T-cell (primary cell): ENCODE results near the gene TFDP2. TPM values are rescaled to one million over a fixed set of nuclear protein-coding genes. Genes with fewer than 3 reads are reported as not detected.
"Not testable (repeated sequence)": the region's sequence is repeated elsewhere in the genome, so short reads cannot be mapped to it uniquely, and the experiment has no call there.

ENCODE experiments used
- ATAC-seq, 4 experiments: fragments of 200-7000 bp in 3 of 4; fragments of 150-1000 bp in 1 of 4; cut with Tn5 transposase; replicated peaks in 1 of 4; 1 replicate in 3 of 4; 2 replicates in 1 of 4; pipeline ENCODE4 v1.10.0; 2021; ENCODE audit warnings: moderate library complexity in 3 of 4, mild to moderate bottlenecking in 2 of 4, moderate number of reproducible peaks in 1 of 4
- CTCF ChIA-PET, 2 donors: fragments of 300-600 bp; sonication (Branson Sonifier 250); formaldehyde crosslinking; loops; one replicate each; lab custom pipeline; 2022; ENCODE audit warnings: antibody characterized with exemption in 2 of 2; lab: Charles Lee
- POLR2A ChIA-PET, 2 donors: fragments of 300-600 bp; sonication (Branson Sonifier 250); formaldehyde crosslinking; loops; one replicate each; lab custom pipeline; 2022; ENCODE audit warnings: antibody characterized with exemption in 2 of 2; lab: Charles Lee
- DNase-seq, 35 experiments: peaks; one replicate each; pipeline versions ENCODE4 v3.0.0 to v3.0.0-alpha.2; 2013 to 2023
- H3K27ac ChIP-seq: one replicate; pipeline ENCODE4 v1.5.1; 2013; ENCODE audit warnings: low read length
- H3K27me3 ChIP-seq, 2 experiments: replicated peaks in 1 of 2; 1 replicate in 1 of 2; 2 replicates in 1 of 2; pipeline versions ENCODE4 v1.6.1 to v1.7.0; 2013; ENCODE audit warnings: low read length in 1 of 2, mixed read lengths in 1 of 2; ENCODE audit not compliant: control insufficient read depth in 2 of 2, insufficient read depth in 2 of 2; ENCODE audit errors: extremely low read depth in 1 of 2
- H3K36me3 ChIP-seq, 2 donors: 1 replicate in 1 of 2; 2 replicates in 1 of 2; pipeline versions ENCODE4 v1.6.1 to v1.7.0; 2013; ENCODE audit warnings: low read length in 1 of 2; ENCODE audit not compliant: control insufficient read depth in 2 of 2, insufficient read depth in 1 of 2; ENCODE audit errors: extremely low read depth in 1 of 2
- H3K4me1 ChIP-seq, 2 experiments: 1 replicate in 1 of 2; 2 replicates in 1 of 2; pipeline versions ENCODE4 v1.6.1 to v1.7.0; 2013; ENCODE audit warnings: low read length in 2 of 2, mixed read lengths in 1 of 2; ENCODE audit not compliant: insufficient read depth in 2 of 2, control insufficient read depth in 1 of 2; ENCODE audit errors: extremely low read depth in 1 of 2
- H3K4me3 ChIP-seq, 2 donors: 1 replicate in 1 of 2; 2 replicates in 1 of 2; pipeline versions ENCODE4 v1.5.1 to v1.7.0; 2013; ENCODE audit warnings: mild to moderate bottlenecking in 2 of 2, low read length in 1 of 2, moderate library complexity in 1 of 2; ENCODE audit not compliant: control insufficient read depth in 1 of 2; ENCODE audit errors: extremely low read depth in 1 of 2
- H3K9me3 ChIP-seq: 2 replicates; pipeline ENCODE4 v1.7.0; 2013
- H3K27ac Mint-ChIP-seq, 2 donors: one replicate each; pipeline ENCODE4 v1.8.0; 2020 to 2021; ENCODE audit warnings: mild to moderate bottlenecking in 2 of 2, mixed read lengths in 2 of 2
- H3K27me3 Mint-ChIP-seq, 2 donors: one replicate each; pipeline ENCODE4 v1.8.0; 2021 to 2022; ENCODE audit warnings: mixed read lengths in 2 of 2
- H3K36me3 Mint-ChIP-seq: one replicate; pipeline ENCODE4 v1.8.0; 2021; ENCODE audit warnings: mixed read lengths
- H3K4me1 Mint-ChIP-seq, 3 donors: one replicate each; pipeline ENCODE4 v1.8.0; 2020 to 2022; ENCODE audit warnings: mixed read lengths in 3 of 3, mild to moderate bottlenecking in 1 of 3
- H3K4me3 Mint-ChIP-seq, 3 donors: one replicate each; pipeline ENCODE4 v1.8.0; 2020 to 2022; ENCODE audit warnings: mild to moderate bottlenecking in 3 of 3, mixed read lengths in 3 of 3, moderate library complexity in 3 of 3
- H3K9me3 Mint-ChIP-seq, 3 donors: one replicate each; pipeline ENCODE4 v1.8.0; 2020 to 2022; ENCODE audit warnings: mixed read lengths in 3 of 3
- WGBS: methylation state at CpG from one replicate; pipeline ENCODE4 v1.1.5; 2013; ENCODE audit warnings: missing lambda C conversion rate; ENCODE audit not compliant: insufficient coverage; 5-methylcytosine and 5-hydroxymethylcytosine counted together
- total RNA-seq, 35 experiments: library from RNA in 6 of 35; stranded (reverse) in 6 of 35; fragments of 120-200 nt in 1 of 35; gene quantifications; one replicate each; pipeline versions ENCODE4 v1.2.1 to v1.2.4 and lab custom pipeline; 2013 to 2026

The TFDP2 gene
- total RNA-seq, 5 donors from 2014 or later (not counting 1 experiment from before 2014, with no cell fraction given): 30.1 to 45.0 (median 35.5) TPM

DNA sequence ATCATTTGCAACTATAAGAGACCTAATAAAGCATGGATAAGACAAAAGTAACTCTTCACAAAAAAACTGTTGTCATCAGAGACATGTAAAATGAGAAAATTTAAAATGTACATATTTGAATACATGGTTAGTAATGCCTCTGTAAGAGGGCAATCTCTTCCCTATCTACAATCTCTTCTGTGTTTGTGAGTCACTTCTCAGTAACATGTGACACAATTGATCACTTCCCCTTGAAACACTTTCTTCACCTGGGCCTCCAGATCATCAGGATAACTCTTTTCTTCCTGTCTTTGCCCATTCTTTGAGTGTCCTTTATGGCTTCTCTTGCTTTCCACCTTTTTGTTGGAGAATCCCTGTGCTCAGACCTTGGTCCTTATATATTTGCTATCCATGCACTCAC, 50.4 kb downstream of the TFDP2 start:
- H3K27ac ChIP-seq: no peak overlapping the region
- H3K9me3 Mint-ChIP-seq: no peaks in the 10 kb centered on the region
- H3K36me3 ChIP-seq: no peaks in the 10 kb centered on the region
- no peak for ATAC-seq
- H3K27ac Mint-ChIP-seq: no peak overlapping the region
- H3K27me3 ChIP-seq: no peaks in the 10 kb centered on the region
- H3K4me3 Mint-ChIP-seq: no peak overlapping the region
- no peaks in the 10 kb centered on the region for H3K27me3 Mint-ChIP-seq
- no peak overlapping the region for H3K4me3 ChIP-seq
- H3K9me3 ChIP-seq: no peaks in the 10 kb centered on the region
- POLR2A ChIA-PET: no interaction called here
- no peak for DNase-seq
- peaks cover 12% of the 10 kb centered on the region for H3K36me3 Mint-ChIP-seq
- H3K4me1 Mint-ChIP-seq: peaks cover 0 to 2% (median 2%) of the 10 kb centered on the region in 3 donors
- peaks cover 0 to 2% of the 10 kb centered on the region in 2 experiments for H3K4me1 ChIP-seq
- CTCF ChIA-PET: no interaction called here

- Mint-ChIP-seq H3K27ac (no peak overlapping the region), H3K4me3 (no peak overlapping the region), H3K4me1 (peaks cover 0 to 2% (median 2%) of the 10 kb centered on the region in 3 donors), H3K9me3 (no peaks in the 10 kb centered on the region), H3K36me3 (peaks cover 16% of the 10 kb centered on the region), H3K27me3 (no peaks in the 10 kb centered on the region)
- ATAC-seq (no peak), DNase-seq (no peak)
- H3K4me3 ChIP-seq: no peak overlapping the region
- WGBS: no CpG with 5 or more reads among the region's 4 CpGs
- H3K36me3 ChIP-seq: no peaks in the 10 kb centered on the region
- H3K27ac ChIP-seq: no peak overlapping the region
- ChIA-PET POLR2A (no interaction called here), CTCF (interaction anchor here in 1 of 2 donors (0.5 to 0.6 kb wide), 2 partner anchors 1145 to 1336 kb away, joined by 3 to 4 read pairs; no protein-coding TSS in a partner anchor)
- peaks cover 0 to 2% of the 10 kb centered on the region in 2 experiments for H3K4me1 ChIP-seq
- no peaks in the 10 kb centered on the region for H3K9me3 ChIP-seq
- H3K27me3 ChIP-seq: no peaks in the 10 kb centered on the region
Measured at GRCh38 chr3:142097099-142097843, 52.1 kb downstream of the TFDP2 start.

GRCh38 chr3:142095841-142096240, 53.5 kb downstream of the TFDP2 start:
- DNase-seq (no peak), ATAC-seq (no peak)
- Mint-ChIP-seq H3K9me3 (no peaks in the 10 kb centered on the region), H3K27ac (no peak overlapping the region), H3K4me3 (no peak overlapping the region), H3K36me3 (peaks cover 23% of the 10 kb centered on the region), H3K4me1 (peaks cover 0 to 2% (median 2%) of the 10 kb centered on the region in 3 donors), H3K27me3 (no peaks in the 10 kb centered on the region)
- ChIA-PET POLR2A (interaction anchor here in 1 of 2 donors (0.6 kb wide), 1 partner anchor 479 kb away, joined by 6 read pairs; no protein-coding TSS in a partner anchor), CTCF (no interaction called here)
- Histone ChIP-seq H3K9me3 (no peaks in the 10 kb centered on the region), H3K36me3 (no peaks in the 10 kb centered on the region), H3K4me3 (no peak overlapping the region), H3K27ac (no peak overlapping the region), H3K4me1 (peaks cover 0 to 2% of the 10 kb centered on the region in 2 experiments), H3K27me3 (no peaks in the 10 kb centered on the region)
- 0% methylated on average over 1 of the region's 2 CpGs for WGBS

GRCh38 chr3:142088925-142089324, 60.4 kb downstream of the TFDP2 start:
- peaks cover 26% of the 10 kb centered on the region for H3K36me3 Mint-ChIP-seq
- POLR2A ChIA-PET, H3K9me3 Mint-ChIP-seq, H3K27me3 ChIP-seq, H3K4me3 Mint-ChIP-seq, H3K27ac ChIP-seq, H3K4me1 Mint-ChIP-seq, H3K27ac Mint-ChIP-seq, H3K4me3 ChIP-seq, H3K36me3 ChIP-seq, ATAC-seq, CTCF ChIA-PET, H3K27me3 Mint-ChIP-seq, H3K4me1 ChIP-seq, DNase-seq, H3K9me3 ChIP-seq: not testable (repeated sequence)
- WGBS: 100% methylated on average over 1 of the region's 5 CpGs

DNA sequence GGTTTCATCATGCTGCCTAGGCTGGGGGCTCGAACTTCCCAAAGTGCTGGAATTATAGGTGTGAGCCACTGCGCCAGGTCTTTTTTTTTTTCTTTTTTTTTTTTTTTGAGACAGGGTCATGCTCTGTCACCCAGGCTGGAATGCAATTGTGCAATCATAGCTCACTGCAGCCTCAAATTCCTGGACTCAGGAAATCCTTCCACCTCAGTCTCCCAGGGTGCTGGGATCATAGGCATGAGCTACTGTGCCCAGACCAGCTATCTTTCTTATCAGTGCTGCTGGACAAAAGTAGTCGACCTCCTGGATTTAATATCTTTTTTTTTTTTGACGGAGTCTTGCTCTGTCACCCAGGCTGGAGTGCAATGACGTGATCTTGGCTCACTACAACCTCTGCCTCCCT, 60.8 kb downstream of the TFDP2 start:
- CTCF ChIA-PET: no interaction called here

GRCh38 chr3:142087676-142088075, 61.7 kb downstream of the TFDP2 start:
- POLR2A ChIA-PET: no interaction called here
- H3K27me3 Mint-ChIP-seq: no peaks in the 10 kb centered on the region
- WGBS: no CpG with 5 or more reads among the region's 1 CpG

More for the DNA sequence above, 60.8 kb downstream of the TFDP2 start:
- no peaks in the 10 kb centered on the region for H3K27me3 ChIP-seq
- no peaks in the 10 kb centered on the region for H3K9me3 ChIP-seq
- no peaks in the 10 kb centered on the region for H3K4me1 ChIP-seq
- no peak overlapping the region for H3K4me3 Mint-ChIP-seq
- H3K4me1 Mint-ChIP-seq: no peaks in the 10 kb centered on the region
- POLR2A ChIA-PET: interaction anchor here in 1 of 2 donors (0.7 kb wide), 1 partner anchor 47 kb away, joined by 4 read pairs; no protein-coding TSS in a partner anchor
- ATAC-seq: no peak
- no peaks in the 10 kb centered on the region for H3K36me3 ChIP-seq
- WGBS: 95% methylated on average over 4 of the region's 5 CpGs
- H3K36me3 Mint-ChIP-seq: peaks cover 28% of the 10 kb centered on the region
- no peak for DNase-seq
- H3K27me3 Mint-ChIP-seq: no peaks in the 10 kb centered on the region
- H3K9me3 Mint-ChIP-seq: peaks cover 4 to 10% (median 5%) of the 10 kb centered on the region in 3 donors
- no peak overlapping the region for H3K27ac Mint-ChIP-seq
- no peak overlapping the region for H3K27ac ChIP-seq
- H3K4me3 ChIP-seq: no peak overlapping the region

More at GRCh38 chr3:142087676-142088075, 61.7 kb downstream of the TFDP2 start:
- no peaks in the 10 kb centered on the region for H3K36me3 ChIP-seq
- DNase-seq: no peak
- H3K36me3 Mint-ChIP-seq: peaks cover 30% of the 10 kb centered on the region
- H3K4me1 ChIP-seq: no peaks in the 10 kb centered on the region
- ATAC-seq: no peak
- no peaks in the 10 kb centered on the region for H3K4me1 Mint-ChIP-seq
- peaks cover 4 to 10% (median 5%) of the 10 kb centered on the region in 3 donors for H3K9me3 Mint-ChIP-seq
- no peak overlapping the region for H3K4me3 ChIP-seq
- H3K27ac ChIP-seq: no peak overlapping the region
- H3K9me3 ChIP-seq: no peaks in the 10 kb centered on the region
- H3K27me3 ChIP-seq: no peaks in the 10 kb centered on the region
- CTCF ChIA-PET: no interaction called here
- H3K4me3 Mint-ChIP-seq: no peak overlapping the region
- no peak overlapping the region for H3K27ac Mint-ChIP-seq
